ENCODE measurements around the gene FAM222B. TPM values are rescaled to one million over a fixed set of nuclear protein-coding genes. Genes with fewer than 3 reads are reported as not detected.

Gene FAM222B
- total RNA-seq, 5 donors from 2014 or later (not counting 1 experiment from before 2014, with no cell fraction given), result 17.6 to 23.4 (median 23.3) TPM

DNA sequence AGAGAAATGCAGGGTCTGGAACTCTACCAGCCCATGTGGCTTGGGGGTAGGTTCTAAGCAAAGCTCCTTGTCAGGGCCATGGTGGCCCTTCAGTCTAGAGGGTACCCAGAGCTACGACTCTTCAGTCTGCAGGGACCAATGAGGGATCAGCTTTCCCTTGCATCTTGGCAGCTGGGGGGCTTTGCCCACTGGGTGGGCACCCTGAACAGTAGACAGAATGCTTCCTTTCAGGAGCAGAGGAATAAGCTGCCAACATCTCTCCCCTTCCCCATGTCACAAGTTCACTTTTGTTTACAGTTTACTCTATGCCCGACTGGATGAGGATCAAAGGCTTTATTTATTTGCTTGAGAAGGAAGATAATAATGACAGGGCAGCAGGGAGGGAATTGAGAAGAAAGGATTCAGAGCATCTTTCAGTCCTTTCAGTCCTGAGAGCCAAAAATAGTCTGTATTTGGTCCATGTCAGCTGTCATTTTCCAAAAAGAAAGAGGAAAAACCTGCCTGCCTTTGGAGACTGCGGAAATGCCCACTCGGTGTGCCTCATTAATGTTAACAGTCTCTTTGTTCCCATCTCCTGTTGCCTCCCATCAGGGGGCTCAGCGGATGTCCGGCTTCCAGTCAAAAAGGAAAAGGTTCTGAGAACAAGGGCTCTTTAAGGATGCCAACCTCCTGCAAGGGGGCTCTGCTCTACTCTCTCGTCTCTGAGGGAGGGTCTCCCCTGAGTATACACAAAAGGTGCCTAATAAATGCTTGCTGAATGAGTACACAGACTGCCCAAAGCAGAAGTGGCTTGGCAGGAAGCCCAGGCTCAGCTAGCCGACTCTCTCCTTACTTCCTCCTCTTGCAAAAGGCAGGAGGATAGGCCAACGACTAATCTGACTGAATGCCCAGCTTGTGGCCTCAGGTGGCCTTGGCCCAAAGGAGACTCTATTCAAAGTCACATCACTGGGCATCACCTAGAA is 81.7 kb downstream of the FAM222B start:
- H3K4me3 ChIP-seq (ENCODE audit: control insufficient read depth in 1 of 2, extremely low read depth in 1 of 2, low read length in 1 of 2), result no peak overlapping the region
- 69% methylated on average over 6 of the region's 9 CpGs for WGBS (ENCODE audit: insufficient coverage)
- H3K4me1 Mint-ChIP-seq, result peaks cover 3 to 6% (median 4%) of the 10 kb centered on the region in 3 donors

DNA sequence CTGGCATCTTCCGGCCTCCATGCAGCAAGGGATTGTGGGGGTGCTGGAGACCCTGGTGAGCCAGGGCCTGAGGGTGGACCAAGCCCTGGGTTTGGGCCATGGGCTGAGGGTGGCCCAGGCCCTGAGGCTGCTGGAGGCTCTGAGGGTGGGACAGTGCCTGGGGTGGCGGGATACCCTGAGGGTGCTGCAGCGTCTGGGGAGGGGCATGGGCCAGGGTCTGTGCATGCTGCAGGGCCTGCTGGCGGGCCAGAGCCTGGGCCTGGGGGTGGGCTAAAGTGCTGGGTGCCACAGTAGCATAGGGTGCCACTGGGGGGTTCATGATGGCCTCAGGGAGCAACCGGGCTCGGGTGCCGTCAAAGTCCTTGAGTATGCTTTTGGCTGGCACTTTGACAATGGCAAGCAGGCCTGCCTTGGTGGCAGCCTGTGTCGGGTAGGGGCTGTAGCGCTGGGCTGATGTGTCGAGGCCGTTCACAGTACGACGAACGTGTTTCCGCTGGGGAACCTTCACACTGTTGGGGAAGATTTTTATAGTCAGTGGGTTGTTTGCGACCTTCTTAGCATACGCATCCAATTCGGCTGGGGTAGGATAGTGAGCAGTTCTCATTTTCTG is 83.2 kb downstream of the FAM222B start:
- CTCF ChIA-PET, result no interaction called here
- Histone ChIP-seq H3K4me3 (ENCODE audit: control insufficient read depth in 1 of 2, extremely low read depth in 1 of 2, low read length in 1 of 2) (no peak overlapping the region), H3K36me3 (ENCODE audit: control insufficient read depth in 2 of 2, extremely low read depth in 1 of 2, insufficient read depth in 1 of 2, low read length in 1 of 2) (peaks cover 11 to 46% of the 10 kb centered on the region in 2 donors), H3K27me3 (replicated peaks in 1 of 2; ENCODE audit: control insufficient read depth in 2 of 2, extremely low read depth in 1 of 2, insufficient read depth in 2 of 2, low read length in 1 of 2) (no peaks in the 10 kb centered on the region), H3K9me3 (no peaks in the 10 kb centered on the region), H3K4me1 (ENCODE audit: control insufficient read depth in 1 of 2, extremely low read depth in 1 of 2, insufficient read depth in 2 of 2, low read length in 2 of 2) (no peaks in the 10 kb centered on the region), H3K27ac (ENCODE audit: low read length) (no peak overlapping the region)
- Mint-ChIP-seq H3K4me1 (peaks cover 3 to 6% (median 4%) of the 10 kb centered on the region in 3 donors), H3K9me3 (no peaks in the 10 kb centered on the region), H3K27ac (no peak overlapping the region), H3K27me3 (no peaks in the 10 kb centered on the region), H3K4me3 (no peak overlapping the region), H3K36me3 (peaks cover 29% of the 10 kb centered on the region)
- ATAC-seq (replicated peaks in 1 of 4) (no peak), DNase-seq (no peak)
- POLR2A ChIA-PET, result no interaction called here
- 98% methylated on average over 12 of the region's 18 CpGs for WGBS (ENCODE audit: insufficient coverage)

More for the DNA sequence above, 81.7 kb downstream of the FAM222B start:
- no peaks in the 10 kb centered on the region for H3K27me3 Mint-ChIP-seq
- no peaks in the 10 kb centered on the region for H3K4me1 ChIP-seq (ENCODE audit: control insufficient read depth in 1 of 2, extremely low read depth in 1 of 2, insufficient read depth in 2 of 2, low read length in 2 of 2)
- no peak for DNase-seq
- no peak overlapping the region for H3K27ac Mint-ChIP-seq
- no peak overlapping the region for H3K4me3 Mint-ChIP-seq
- no peaks in the 10 kb centered on the region for H3K9me3 ChIP-seq
- peaks cover 11 to 52% of the 10 kb centered on the region in 2 donors for H3K36me3 ChIP-seq (ENCODE audit: control insufficient read depth in 2 of 2, extremely low read depth in 1 of 2, insufficient read depth in 1 of 2, low read length in 1 of 2)
- ATAC-seq (replicated peaks in 1 of 4), result no peak
- H3K9me3 Mint-ChIP-seq, result no peaks in the 10 kb centered on the region
- ChIA-PET CTCF (interaction anchor here (0.6 to 0.8 kb wide), 3 partner anchors 27 to 356 kb away, joined by 3 read pairs; no protein-coding TSS in a partner anchor), POLR2A (interaction anchor here (0.7 to 1.6 kb wide), 2 partner anchors 26 to 41 kb away, joined by 3 to 5 read pairs; partner anchors contain the start of gene RPL23A (in 1 of the 2))
- H3K36me3 Mint-ChIP-seq, result peaks cover 29% of the 10 kb centered on the region
- H3K27ac ChIP-seq (ENCODE audit: low read length), result no peak overlapping the region
- no peaks in the 10 kb centered on the region for H3K27me3 ChIP-seq (replicated peaks in 1 of 2; ENCODE audit: control insufficient read depth in 2 of 2, extremely low read depth in 1 of 2, insufficient read depth in 2 of 2, low read length in 1 of 2)

DNA sequence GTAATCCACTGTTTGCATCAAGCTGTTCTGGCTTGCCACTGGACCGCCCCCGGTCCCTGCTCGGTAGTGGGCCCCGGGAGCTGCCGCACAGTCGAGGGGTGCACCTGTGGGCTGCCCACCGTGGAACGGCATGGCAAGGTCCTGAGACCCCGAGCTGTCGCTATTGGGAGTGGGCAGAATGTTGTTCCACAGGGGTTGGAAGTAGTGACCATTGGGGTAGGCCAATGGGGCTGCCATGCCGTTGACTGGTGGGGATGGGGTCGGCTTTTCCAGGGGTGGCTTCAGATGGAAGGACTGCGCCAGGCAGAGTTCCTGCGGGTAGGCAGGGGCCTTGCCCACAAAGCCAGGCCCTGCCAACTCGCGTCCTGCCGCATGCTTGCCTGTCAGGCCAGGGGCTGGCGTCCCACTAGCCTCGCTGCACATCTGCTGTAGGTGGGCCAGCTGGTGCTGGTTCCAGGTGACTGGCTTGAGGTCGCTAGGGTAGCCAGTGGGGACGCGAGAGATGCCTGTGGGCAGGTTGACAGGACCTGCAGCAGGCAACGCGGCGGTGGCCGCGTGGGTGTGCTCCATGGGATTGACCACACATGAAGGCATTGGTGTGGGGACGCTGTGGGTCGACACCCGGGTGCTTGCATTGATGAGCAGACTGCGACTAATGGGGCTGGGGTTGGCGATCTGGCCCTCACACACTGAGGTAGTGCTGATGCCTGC is 84.0 kb downstream of the FAM222B start:
- CTCF ChIA-PET, result interaction anchor here in 1 of 2 donors (0.6 kb wide), 1 partner anchor 31 kb away, joined by 3 read pairs; no protein-coding TSS in a partner anchor
- POLR2A ChIA-PET, result no interaction called here
- Mint-ChIP-seq H3K4me1 (peaks cover 0 to under 1% (median under 1%) of the 10 kb centered on the region in 3 donors), H3K9me3 (no peaks in the 10 kb centered on the region), H3K27me3 (no peaks in the 10 kb centered on the region), H3K4me3 (no peak overlapping the region), H3K27ac (no peak overlapping the region), H3K36me3 (peaks cover 26% of the 10 kb centered on the region)
- Histone ChIP-seq H3K4me3 (ENCODE audit: control insufficient read depth in 1 of 2, extremely low read depth in 1 of 2, low read length in 1 of 2) (no peak overlapping the region), H3K9me3 (no peaks in the 10 kb centered on the region), H3K36me3 (ENCODE audit: control insufficient read depth in 2 of 2, extremely low read depth in 1 of 2, insufficient read depth in 1 of 2, low read length in 1 of 2) (peaks cover 11 to 46% of the 10 kb centered on the region in 2 donors), H3K4me1 (ENCODE audit: control insufficient read depth in 1 of 2, extremely low read depth in 1 of 2, insufficient read depth in 2 of 2, low read length in 2 of 2) (no peaks in the 10 kb centered on the region), H3K27me3 (replicated peaks in 1 of 2; ENCODE audit: control insufficient read depth in 2 of 2, extremely low read depth in 1 of 2, insufficient read depth in 2 of 2, low read length in 1 of 2) (no peaks in the 10 kb centered on the region), H3K27ac (ENCODE audit: low read length) (no peak overlapping the region)
- ATAC-seq (replicated peaks in 1 of 4), result no peak
- DNase-seq, result no peak
- WGBS (ENCODE audit: insufficient coverage), result 99% methylated on average over 32 of the region's 32 CpGs

DNA sequence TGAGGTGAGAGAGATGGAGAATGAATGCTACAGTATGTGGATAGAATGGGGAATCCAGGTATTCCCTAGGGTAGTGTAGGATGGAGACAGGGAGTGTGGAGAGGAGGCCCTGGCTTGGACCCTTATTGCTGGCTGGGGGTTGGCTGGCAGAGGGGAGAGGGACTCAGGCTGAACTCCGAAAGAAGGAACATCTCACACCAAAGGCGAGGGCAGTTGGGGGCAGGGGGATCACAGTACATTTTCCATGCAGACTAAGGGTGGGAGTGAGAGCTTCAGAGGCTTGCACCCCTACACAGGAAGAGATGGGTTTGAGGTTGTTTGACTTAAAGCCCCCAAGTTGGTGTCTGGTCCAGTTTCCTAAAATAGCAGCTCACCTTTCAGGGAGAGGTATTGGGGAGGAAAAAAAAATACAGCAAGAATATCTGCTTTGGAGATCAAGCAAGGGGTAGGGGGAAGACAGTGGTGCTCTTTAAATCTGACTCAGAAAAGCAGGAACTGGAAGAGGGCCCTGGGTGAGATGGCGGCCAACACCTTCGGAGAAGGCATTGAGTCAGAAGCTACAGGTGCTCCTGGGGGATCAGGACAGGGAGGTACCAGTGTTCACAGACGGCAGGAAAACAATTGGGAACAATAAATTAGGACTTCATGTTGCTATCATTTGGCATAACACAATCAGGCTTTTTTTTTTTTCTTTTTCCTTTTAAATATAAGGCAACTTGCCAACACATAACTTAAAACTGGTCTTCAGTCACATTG is 86.4 kb downstream of the FAM222B start:
- no peak overlapping the region for H3K4me3 Mint-ChIP-seq
- 100% methylated on average over 2 of the region's 5 CpGs for WGBS (ENCODE audit: insufficient coverage)

DNA sequence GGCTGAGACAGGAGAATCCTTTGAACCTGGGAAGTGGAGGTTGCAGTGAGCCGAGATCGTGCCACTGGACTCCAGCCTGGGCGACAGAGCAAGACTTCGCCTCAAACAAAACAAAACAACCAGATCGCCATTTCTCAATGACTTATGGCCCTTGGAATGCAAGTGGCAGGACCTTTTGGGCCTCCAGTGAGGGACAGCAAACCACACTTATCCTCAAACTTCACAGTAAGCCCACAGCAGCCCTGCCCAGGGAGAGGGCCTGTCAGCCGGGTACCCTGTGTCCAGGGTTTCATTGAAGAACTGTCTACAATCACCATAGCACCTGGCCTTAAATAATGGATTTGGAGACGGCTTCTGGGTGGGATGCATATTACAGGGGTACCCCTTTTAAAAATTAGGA is 87.1 kb downstream of the FAM222B start:
- CTCF ChIA-PET, result no interaction called here
- no peaks in the 10 kb centered on the region for H3K27me3 ChIP-seq (replicated peaks in 1 of 2; ENCODE audit: control insufficient read depth in 2 of 2, extremely low read depth in 1 of 2, insufficient read depth in 2 of 2, low read length in 1 of 2)
- H3K27ac ChIP-seq (ENCODE audit: low read length), result no peak overlapping the region
- H3K9me3 Mint-ChIP-seq, result no peaks in the 10 kb centered on the region
- POLR2A ChIA-PET, result no interaction called here
- H3K9me3 ChIP-seq, result no peaks in the 10 kb centered on the region
- H3K27me3 Mint-ChIP-seq, result no peaks in the 10 kb centered on the region
- H3K4me1 ChIP-seq (ENCODE audit: control insufficient read depth in 1 of 2, extremely low read depth in 1 of 2, insufficient read depth in 2 of 2, low read length in 2 of 2), result no peaks in the 10 kb centered on the region
- no peak for DNase-seq
- WGBS (ENCODE audit: insufficient coverage), result 100% methylated on average over 3 of the region's 7 CpGs
- H3K4me3 Mint-ChIP-seq, result no peak overlapping the region
- no peak for ATAC-seq (replicated peaks in 1 of 4)
- peaks cover 21% of the 10 kb centered on the region for H3K36me3 Mint-ChIP-seq
- H3K36me3 ChIP-seq (ENCODE audit: control insufficient read depth in 2 of 2, extremely low read depth in 1 of 2, insufficient read depth in 1 of 2, low read length in 1 of 2), result peaks cover 8 to 33% of the 10 kb centered on the region in 2 donors
- H3K4me3 ChIP-seq (ENCODE audit: control insufficient read depth in 1 of 2, extremely low read depth in 1 of 2, low read length in 1 of 2), result no peak overlapping the region
- peaks cover 0 to 3% (median 0%) of the 10 kb centered on the region in 3 donors for H3K4me1 Mint-ChIP-seq
- H3K27ac Mint-ChIP-seq, result no peak overlapping the region

More for the DNA sequence above, 86.4 kb downstream of the FAM222B start:
- Histone ChIP-seq H3K27ac (ENCODE audit: low read length) (no peak overlapping the region), H3K4me3 (ENCODE audit: control insufficient read depth in 1 of 2, extremely low read depth in 1 of 2, low read length in 1 of 2) (no peak overlapping the region), H3K27me3 (replicated peaks in 1 of 2; ENCODE audit: control insufficient read depth in 2 of 2, extremely low read depth in 1 of 2, insufficient read depth in 2 of 2, low read length in 1 of 2) (no peaks in the 10 kb centered on the region), H3K9me3 (no peaks in the 10 kb centered on the region), H3K36me3 (ENCODE audit: control insufficient read depth in 2 of 2, extremely low read depth in 1 of 2, insufficient read depth in 1 of 2, low read length in 1 of 2) (peaks cover 9 to 37% of the 10 kb centered on the region in 2 donors), H3K4me1 (ENCODE audit: control insufficient read depth in 1 of 2, extremely low read depth in 1 of 2, insufficient read depth in 2 of 2, low read length in 2 of 2) (no peaks in the 10 kb centered on the region)
- no peaks in the 10 kb centered on the region for H3K9me3 Mint-ChIP-seq
- CTCF ChIA-PET, result interaction anchor here (0.7 to 2.0 kb wide), 4 partner anchors 30 to 105 kb away, joined by 3 to 5 read pairs (median 3); partner anchors contain the start of gene TLCD1 (in 1 of the 2)
- DNase-seq (no peak), ATAC-seq (replicated peaks in 1 of 4) (no peak)
- H3K27ac Mint-ChIP-seq, result peak overlapping the region; percentile 19 to 33
- POLR2A ChIA-PET, result interaction anchor here in 1 of 2 donors (0.6 to 0.7 kb wide), 2 partner anchors 21 to 67 kb away, joined by 3 to 5 read pairs; no protein-coding TSS in a partner anchor
- H3K4me1 Mint-ChIP-seq, result peaks cover 0 to 3% (median 0%) of the 10 kb centered on the region in 3 donors
- H3K27me3 Mint-ChIP-seq, result no peaks in the 10 kb centered on the region
- H3K36me3 Mint-ChIP-seq, result peaks cover 23% of the 10 kb centered on the region

All from T-cell (primary cell).